DOHH2 (cell line): ENCODE data around the gene SPG7.

Experiments
- H3F3A ChIP-seq: fragments of 200-600 bp; sonication (generic), shearing (Covaris generic); 2 replicates; pipeline ENCODE4 v1.6.0; 2016; ENCODE audit warnings: antibody characterized with exemption, mild to moderate bottlenecking; ENCODE audit not compliant: control insufficient read depth, insufficient read depth
- H3K27ac ChIP-seq: fragments of 200-600 bp; sonication (generic); 2 replicates; pipeline ENCODE4 v1.5.1; 2014; ENCODE audit warnings: low read depth, mild to moderate bottlenecking, low read length, moderate library complexity
- H3K27me3 ChIP-seq: fragments of 200-600 bp; sonication (generic); 2 replicates; pipeline ENCODE4 v1.6.1; 2014; ENCODE audit warnings: mild to moderate bottlenecking, low read length, mixed read lengths; ENCODE audit not compliant: control insufficient read depth
- H3K36me3 ChIP-seq: fragments of 200-600 bp; sonication (generic); 2 replicates; pipeline ENCODE4 v1.6.1; 2014; ENCODE audit warnings: mild to moderate bottlenecking, low read length, moderate library complexity, mixed read lengths; ENCODE audit not compliant: control insufficient read depth
- H3K4me1 ChIP-seq: fragments of 200-600 bp; sonication (generic); 2 replicates; pipeline ENCODE4 v1.6.1; 2014; ENCODE audit warnings: mild to moderate bottlenecking, low read length, mixed read lengths; ENCODE audit not compliant: control insufficient read depth
- H3K4me2 ChIP-seq: fragments of 200-600 bp; sonication (generic); 2 replicates; pipeline ENCODE4 v1.6.0; 2014; ENCODE audit warnings: mild to moderate bottlenecking, low read length, moderate library complexity
- H3K4me3 ChIP-seq: fragments of 200-600 bp; sonication (generic); 2 replicates; pipeline ENCODE4 v1.5.1; 2014; ENCODE audit warnings: mild to moderate bottlenecking, low read length, mixed read lengths
- H3K79me2 ChIP-seq: fragments of 200-600 bp; sonication (generic); 2 replicates; pipeline ENCODE4 v1.6.1; 2014; ENCODE audit warnings: mild to moderate bottlenecking, low read length, mixed read lengths; ENCODE audit not compliant: control insufficient read depth
- H3K9me2 ChIP-seq: fragments of 200-600 bp; sonication (generic); replicated peaks from 2 replicates; pipeline ENCODE4 v1.6.1; 2014; ENCODE audit warnings: mild to moderate bottlenecking, low read length, mixed read lengths; ENCODE audit not compliant: control insufficient read depth
- H3K9me3 ChIP-seq: fragments of 200-600 bp; sonication (generic); 2 replicates; pipeline ENCODE4 v1.6.1; 2014; ENCODE audit warnings: antibody characterized with exemption, low read length, mixed read lengths; ENCODE audit not compliant: control insufficient read depth, insufficient read depth
- H4K20me1 ChIP-seq: fragments of 200-600 bp; sonication (generic); 2 replicates; pipeline ENCODE4 v1.6.0; 2014; ENCODE audit warnings: low read depth, mild to moderate bottlenecking, antibody characterized with exemption, low read length, moderate library complexity; ENCODE audit not compliant: control insufficient read depth, insufficient read depth
- CTCF ChIP-seq: fragments of 200-600 bp; sonication (generic); IDR thresholded peaks from one replicate; pipeline ENCODE4 v1.5.1; 2014; ENCODE audit warnings: antibody characterized with exemption, mild to moderate bottlenecking, low read depth, low read length; ENCODE audit not compliant: poor library complexity, severe bottlenecking
- EZH2phosphoT487 ChIP-seq: fragments of 200-600 bp; sonication (generic); IDR thresholded peaks from 2 replicates; pipeline ENCODE4 v1.6.1; 2017; ENCODE audit warnings: borderline replicate concordance, mild to moderate bottlenecking, antibody characterized with exemption, low read length, moderate library complexity, mixed read lengths

Gene SPG7

GRCh38 chr16:89544113-89544512 lies 35.9 kb downstream of the SPG7 start:
- TF ChIP-seq CTCF (no peak), EZH2phosphoT487 (no peak)
- Histone ChIP-seq H3K27ac (no peak overlapping the region), H3K36me3 (peaks cover 34% of the 10 kb centered on the region)

GRCh38 chr16:89544713-89545043 lies 36.5 kb downstream of the SPG7 start:
- no peak overlapping the region for H3K27ac ChIP-seq
- H3K4me3 ChIP-seq: no peak overlapping the region
- no peaks in the 10 kb centered on the region for H4K20me1 ChIP-seq
- H3F3A ChIP-seq: no peaks in the 10 kb centered on the region
- H3K79me2 ChIP-seq: no peaks in the 10 kb centered on the region
- H3K9me3 ChIP-seq: no peaks in the 10 kb centered on the region
- peaks cover 39% of the 10 kb centered on the region for H3K36me3 ChIP-seq
- H3K9me2 ChIP-seq: no peaks in the 10 kb centered on the region
- TF ChIP-seq CTCF (no peak), EZH2phosphoT487 (no peak)
- peaks cover 7% of the 10 kb centered on the region for H3K4me1 ChIP-seq
- H3K4me2 ChIP-seq: no peak overlapping the region
- H3K27me3 ChIP-seq: no peaks in the 10 kb centered on the region

More at GRCh38 chr16:89544113-89544512, 35.9 kb downstream of the SPG7 start:
- no peaks in the 10 kb centered on the region for H3K27me3 ChIP-seq
- H3K4me1 ChIP-seq: peaks cover 5% of the 10 kb centered on the region
- no peaks in the 10 kb centered on the region for H4K20me1 ChIP-seq
- H3K4me3 ChIP-seq: no peak overlapping the region
- H3F3A ChIP-seq: no peaks in the 10 kb centered on the region
- no peaks in the 10 kb centered on the region for H3K9me2 ChIP-seq
- H3K9me3 ChIP-seq: no peaks in the 10 kb centered on the region
- H3K4me2 ChIP-seq: no peak overlapping the region
- H3K79me2 ChIP-seq: no peaks in the 10 kb centered on the region

GRCh38 chr16:89545044-89545830 lies 37.0 kb downstream of the SPG7 start:
- Histone ChIP-seq H4K20me1 (no peaks in the 10 kb centered on the region), H3F3A (no peaks in the 10 kb centered on the region), H3K9me2 (no peaks in the 10 kb centered on the region), H3K27me3 (no peaks in the 10 kb centered on the region), H3K79me2 (no peaks in the 10 kb centered on the region), H3K27ac (no peak overlapping the region), H3K4me2 (no peak overlapping the region), H3K9me3 (no peaks in the 10 kb centered on the region), H3K4me3 (no peak overlapping the region), H3K36me3 (peaks cover 39% of the 10 kb centered on the region), H3K4me1 (peaks cover 7% of the 10 kb centered on the region)
- TF ChIP-seq CTCF (no peak), EZH2phosphoT487 (no peak)
